ENCODE measurements around the gene EGR1.
"Not testable (repeated sequence)": the region's sequence is repeated elsewhere in the genome, so short reads cannot be mapped to it uniquely, and the experiment has no call there.

EGR1 gene

DNA sequence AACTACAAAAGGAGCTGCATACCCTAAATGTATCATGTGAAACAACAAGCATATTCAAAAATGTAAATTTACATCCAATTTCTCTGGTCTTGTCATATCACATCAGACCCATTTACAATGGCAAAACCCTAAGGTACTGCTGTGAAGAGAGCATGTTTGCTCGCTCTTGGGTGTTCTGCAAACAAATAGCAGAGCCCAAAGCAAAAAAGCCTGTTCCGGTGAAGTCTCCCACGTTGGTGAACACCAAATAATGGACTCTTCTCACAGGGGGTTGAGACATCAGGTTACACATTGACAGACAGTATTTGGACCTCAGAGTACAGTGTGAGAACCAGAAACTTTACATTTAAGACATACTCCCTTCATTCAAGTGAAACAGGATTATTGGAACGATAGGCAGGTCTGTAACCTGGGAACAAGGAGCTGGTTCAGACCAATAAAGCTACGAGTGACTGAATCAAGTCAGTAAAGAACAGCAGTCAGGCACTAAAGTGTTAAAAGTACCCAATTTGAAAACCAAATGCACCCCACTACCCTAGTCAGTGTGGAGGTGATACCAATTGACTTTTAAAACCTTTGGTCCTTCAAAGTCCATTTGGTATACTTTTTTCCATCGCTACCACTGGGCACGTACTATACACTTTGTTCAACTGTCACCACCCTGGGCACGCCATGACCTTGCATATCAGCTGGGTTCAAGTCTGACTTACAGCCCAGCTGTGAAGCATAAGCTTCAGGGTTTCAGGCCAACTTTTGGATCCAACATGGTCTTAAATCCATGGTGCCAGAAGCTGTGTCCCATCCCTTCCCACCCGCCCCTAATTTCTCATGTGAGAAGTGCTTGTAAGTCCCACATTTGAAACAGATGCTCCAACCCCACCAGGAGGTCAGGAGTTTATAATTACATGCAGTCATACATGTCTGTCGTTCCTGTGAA is 41.4 kb downstream of the EGR1 start:
- ChIA-PET CTCF (no interaction called here), POLR2A (no interaction called here)
- no peak for DNase-seq (ENCODE audit: extremely low spot score)
- TF ChIP-seq L3MBTL2 (conservative IDR thresholded peaks at IDR 0.05) (no peak), FOXK2 (IDR thresholded peaks at IDR 0.05) (no peak), ARNT (IDR thresholded peaks at IDR 0.05) (no peak), NFRKB (IDR thresholded peaks at IDR 0.05) (no peak), HDGF (IDR thresholded peaks at IDR 0.05; ENCODE audit: borderline replicate concordance) (no peak), SUZ12 (IDR thresholded peaks at IDR 0.05) (no peak), LEF1 (IDR thresholded peaks at IDR 0.05; ENCODE audit: borderline replicate concordance) (no peak), FOXA1 (IDR thresholded peaks at IDR 0.05) (no peak), SP1 (IDR thresholded peaks at IDR 0.05) (no peak)
- TF ChIP-seq, protein P1, sequence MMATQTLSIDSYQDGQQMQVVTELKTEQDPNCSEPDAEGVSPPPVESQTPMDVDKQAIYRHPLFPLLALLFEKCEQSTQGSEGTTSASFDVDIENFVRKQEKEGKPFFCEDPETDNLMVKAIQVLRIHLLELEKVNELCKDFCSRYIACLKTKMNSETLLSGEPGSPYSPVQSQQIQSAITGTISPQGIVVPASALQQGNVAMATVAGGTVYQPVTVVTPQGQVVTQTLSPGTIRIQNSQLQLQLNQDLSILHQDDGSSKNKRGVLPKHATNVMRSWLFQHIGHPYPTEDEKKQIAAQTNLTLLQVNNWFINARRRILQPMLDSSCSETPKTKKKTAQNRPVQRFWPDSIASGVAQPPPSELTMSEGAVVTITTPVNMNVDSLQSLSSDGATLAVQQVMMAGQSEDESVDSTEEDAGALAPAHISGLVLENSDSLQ (IDR thresholded peaks at IDR 0.05): no peak

DNA sequence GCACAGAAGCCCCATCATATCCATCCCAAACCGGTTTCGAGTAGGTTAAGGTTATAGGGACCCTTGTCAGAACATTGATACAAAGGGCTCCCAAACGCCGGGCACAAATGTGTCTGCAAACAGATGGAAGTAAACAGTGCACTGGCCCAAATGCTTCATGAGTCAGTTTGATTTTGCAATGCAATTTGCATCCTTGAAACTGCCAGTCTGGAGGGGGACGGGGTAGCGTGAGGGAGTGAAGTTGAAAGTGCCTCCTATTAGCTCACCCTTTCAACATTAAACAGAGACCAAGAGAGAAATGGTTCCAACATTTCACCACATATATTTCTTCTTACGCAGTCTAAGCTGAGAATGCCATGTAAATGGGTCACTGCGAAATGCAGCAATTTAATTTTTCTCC is 42.2 kb downstream of the EGR1 start:
- CTCF ChIA-PET; DNase-seq (ENCODE audit: extremely low spot score); POLR2A ChIA-PET: not testable (repeated sequence)

DNA sequence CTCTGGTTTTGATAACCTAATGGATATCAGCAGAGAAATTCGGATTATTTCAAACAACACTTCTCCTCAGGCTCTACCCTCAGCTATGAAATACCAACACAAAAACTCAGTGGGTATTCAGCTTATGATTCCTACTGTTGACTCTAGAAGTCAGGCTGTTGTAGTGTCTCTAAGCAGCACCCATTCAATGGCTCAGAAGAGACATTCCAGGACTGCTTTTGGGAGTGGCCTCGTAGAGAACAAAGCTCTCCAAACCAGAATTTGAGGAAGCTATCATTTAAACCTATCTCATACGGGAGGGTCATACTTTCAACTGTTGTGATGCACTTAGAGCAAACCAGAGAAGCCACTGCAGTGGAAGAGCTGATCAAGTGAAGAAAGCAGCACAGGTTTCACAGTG is 43.7 kb downstream of the EGR1 start:
- CTCF ChIA-PET: interaction anchor here (0.8 to 1.0 kb wide), 2 partner anchors 21 to 60 kb away, joined by 3 read pairs; no protein-coding TSS in a partner anchor
- POLR2A ChIA-PET: interaction anchor here (0.9 to 1.4 kb wide), 2 partner anchors 34 to 67 kb away, joined by 3 read pairs; partner anchors contain the start of gene ETF1
- no peak for DNase-seq (ENCODE audit: extremely low spot score)
- TF ChIP-seq TARDBP (IDR thresholded peaks at IDR 0.05) (no peak), FOXM1 (IDR thresholded peaks at IDR 0.05; ENCODE audit: borderline replicate concordance) (no peak)

DNA sequence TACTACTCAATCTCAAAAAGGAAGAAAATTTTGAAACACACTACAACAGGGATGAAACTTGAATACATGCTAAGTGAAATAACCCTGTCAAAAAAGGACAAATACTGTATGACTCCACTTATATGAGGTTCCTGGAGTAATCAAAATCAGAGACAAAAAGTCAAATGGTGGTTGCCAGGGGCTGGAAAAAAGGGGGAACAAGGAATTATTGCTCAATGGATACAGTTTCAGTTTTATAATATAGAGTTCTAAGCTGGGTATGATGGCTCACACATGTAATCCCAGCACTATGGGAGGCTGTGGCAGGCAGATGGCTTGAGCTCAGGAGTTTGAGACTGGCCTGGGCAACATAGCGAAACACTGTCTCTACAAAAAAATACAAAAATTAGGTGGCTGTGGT is 48.7 kb downstream of the EGR1 start:
- ChIA-PET CTCF (interaction anchor here (2.6 kb wide), 1 partner anchor 10 kb away, joined by 15 read pairs; no protein-coding TSS in a partner anchor), POLR2A (no interaction called here)

DNA sequence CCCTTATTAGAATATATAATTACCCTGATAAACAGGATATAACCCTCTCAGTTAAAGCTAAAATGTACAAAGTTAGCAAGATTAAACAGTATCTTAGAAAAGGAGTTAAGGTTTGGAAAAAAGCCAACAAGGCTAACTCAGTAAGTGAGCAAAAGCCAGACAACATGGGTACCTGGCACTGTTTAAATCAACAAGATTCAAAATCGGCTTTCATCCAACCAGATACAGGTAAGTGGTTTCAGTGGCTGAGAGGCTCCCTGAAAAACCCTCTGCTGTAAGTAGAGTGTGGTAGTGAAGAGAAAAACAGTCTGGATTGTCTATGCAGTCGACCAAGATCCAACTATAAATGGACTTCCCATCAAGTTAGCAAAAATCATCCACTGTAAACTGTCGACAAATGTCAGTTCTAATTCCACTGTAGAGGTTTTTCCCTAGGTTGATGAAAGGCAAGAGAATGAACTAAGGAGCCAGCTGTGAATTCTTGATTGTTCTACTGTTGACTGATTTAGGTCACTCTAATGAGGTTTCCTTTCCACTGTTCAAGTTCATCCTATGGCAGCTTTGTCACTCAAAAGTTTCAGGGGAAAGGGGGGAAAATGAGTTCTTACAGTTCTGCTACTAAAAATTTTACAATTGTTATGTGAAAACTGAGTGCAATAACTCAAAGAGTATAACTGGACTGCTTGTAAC is 50.4 kb downstream of the EGR1 start:
- ChIA-PET CTCF (no interaction called here), POLR2A (no interaction called here)
- DNase-seq (ENCODE audit: extremely low spot score): no peak
- TF ChIP-seq FOXM1 (IDR thresholded peaks at IDR 0.05; ENCODE audit: borderline replicate concordance) (no peak), FOXK2 (IDR thresholded peaks at IDR 0.05) (no peak), SUZ12 (IDR thresholded peaks at IDR 0.05) (no peak), ARNT (IDR thresholded peaks at IDR 0.05) (no peak), TARDBP (IDR thresholded peaks at IDR 0.05) (no peak), FOXA1 (IDR thresholded peaks at IDR 0.05) (no peak), CTBP1 (IDR thresholded peaks at IDR 0.05; ENCODE audit: borderline replicate concordance) (no peak), LEF1 (IDR thresholded peaks at IDR 0.05; ENCODE audit: borderline replicate concordance) (no peak), BHLHE40 (IDR thresholded peaks at IDR 0.05; ENCODE audit: borderline replicate concordance) (no peak), L3MBTL2 (conservative IDR thresholded peaks at IDR 0.05) (no peak), ZNF384 (IDR thresholded peaks at IDR 0.05) (no peak), HDGF (IDR thresholded peaks at IDR 0.05; ENCODE audit: borderline replicate concordance) (no peak), SP1 (IDR thresholded peaks at IDR 0.05) (no peak), NFRKB (IDR thresholded peaks at IDR 0.05) (no peak), ELF4 (IDR thresholded peaks at IDR 0.05) (no peak)
- TF ChIP-seq, protein P1 (IDR thresholded peaks at IDR 0.05): no peak

More for the DNA sequence above, 48.7 kb downstream of the EGR1 start:
- TF ChIP-seq SP1 (IDR thresholded peaks at IDR 0.05): no peak
- TF ChIP-seq NFRKB (IDR thresholded peaks at IDR 0.05): no peak
- no peak for TF ChIP-seq LEF1 (IDR thresholded peaks at IDR 0.05; ENCODE audit: borderline replicate concordance)
- TF ChIP-seq ELF4 (IDR thresholded peaks at IDR 0.05): no peak
- TF ChIP-seq ARNT (IDR thresholded peaks at IDR 0.05): no peak
- no peak for TF ChIP-seq ZNF384 (IDR thresholded peaks at IDR 0.05)
- TF ChIP-seq HDGF (IDR thresholded peaks at IDR 0.05; ENCODE audit: borderline replicate concordance): no peak
- TF ChIP-seq TARDBP (IDR thresholded peaks at IDR 0.05): no peak
- TF ChIP-seq BHLHE40 (IDR thresholded peaks at IDR 0.05; ENCODE audit: borderline replicate concordance): no peak
- TF ChIP-seq, protein P1 (IDR thresholded peaks at IDR 0.05): no peak
- no peak for DNase-seq (ENCODE audit: extremely low spot score)

DNA sequence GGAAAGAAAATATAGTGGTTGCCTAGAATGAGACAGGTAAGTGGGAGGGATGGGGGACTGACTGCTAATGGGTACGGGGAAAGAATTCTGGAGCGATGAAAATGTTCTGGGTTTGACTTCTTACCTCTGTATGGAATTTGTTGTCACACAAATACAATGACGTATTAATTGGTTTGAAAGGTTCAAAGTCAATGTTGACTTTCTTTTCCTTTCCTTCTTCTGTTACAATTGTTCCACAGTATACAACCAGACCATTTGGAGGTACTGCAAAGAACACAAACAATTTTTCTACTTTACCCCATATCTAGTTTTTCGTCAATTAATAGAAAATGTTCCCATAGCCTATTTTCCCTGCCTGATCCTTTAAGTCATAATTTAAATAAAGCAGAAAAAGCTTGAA is 52.2 kb downstream of the EGR1 start:
- ChIA-PET CTCF (no interaction called here), POLR2A (interaction anchor here (1.0 kb wide), 1 partner anchor 12 kb away, joined by 4 read pairs; no protein-coding TSS in a partner anchor)
- no peak for TF ChIP-seq LEF1 (IDR thresholded peaks at IDR 0.05; ENCODE audit: borderline replicate concordance)
- no peak for TF ChIP-seq ZNF384 (IDR thresholded peaks at IDR 0.05)
- no peak for TF ChIP-seq FOXA1 (IDR thresholded peaks at IDR 0.05)
- no peak for TF ChIP-seq ARNT (IDR thresholded peaks at IDR 0.05)
- TF ChIP-seq, protein P1 (IDR thresholded peaks at IDR 0.05): no peak
- no peak for TF ChIP-seq NFRKB (IDR thresholded peaks at IDR 0.05)
- no peak for TF ChIP-seq ELF4 (IDR thresholded peaks at IDR 0.05)
- no peak for TF ChIP-seq HDGF (IDR thresholded peaks at IDR 0.05; ENCODE audit: borderline replicate concordance)
- TF ChIP-seq BHLHE40 (IDR thresholded peaks at IDR 0.05; ENCODE audit: borderline replicate concordance): no peak
- no peak for TF ChIP-seq SP1 (IDR thresholded peaks at IDR 0.05)
- no peak for TF ChIP-seq FOXM1 (IDR thresholded peaks at IDR 0.05; ENCODE audit: borderline replicate concordance)
- no peak for DNase-seq (ENCODE audit: extremely low spot score)

Data from HEK293T (cell line).